NCI-H1694 treated with DMSO at 0.1 percent for 48 hours (cell line): ENCODE measurements around the gene COMP.

Experiments
- DNase-seq: peaks from one replicate; lab custom pipeline; 2025; lab: John Stamatoyannopoulos, UW

Gene COMP

DNA sequence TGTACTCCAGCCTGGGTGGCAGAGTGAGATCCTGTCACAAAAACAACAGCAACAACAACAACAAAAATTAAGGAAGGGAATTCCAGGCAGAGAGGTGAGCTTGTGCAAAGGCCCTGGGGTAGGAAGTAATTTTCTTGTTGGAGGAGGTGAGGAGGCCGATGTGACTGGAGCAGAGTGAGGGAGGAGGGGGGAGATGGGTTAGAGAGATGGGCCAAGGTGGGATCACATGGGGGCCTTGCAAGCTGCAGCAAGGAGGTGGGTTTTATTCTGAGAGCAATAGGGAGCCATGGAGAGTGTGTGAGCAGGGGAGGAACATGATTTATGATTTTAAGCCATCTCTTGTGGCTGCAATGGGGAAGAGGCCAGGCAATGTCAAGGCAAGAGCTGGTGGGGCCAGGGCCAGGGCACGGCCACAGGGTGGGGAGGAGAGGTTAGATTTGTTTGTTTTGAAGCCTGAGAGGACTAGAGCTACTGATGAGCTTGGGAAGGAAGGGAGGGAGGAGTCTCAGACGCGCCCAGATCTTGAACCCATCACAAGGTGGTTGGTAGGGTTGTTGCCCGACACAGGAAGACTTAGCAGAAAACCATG, 12.5 kb upstream of the COMP start:
- no peak for DNase-seq

DNA sequence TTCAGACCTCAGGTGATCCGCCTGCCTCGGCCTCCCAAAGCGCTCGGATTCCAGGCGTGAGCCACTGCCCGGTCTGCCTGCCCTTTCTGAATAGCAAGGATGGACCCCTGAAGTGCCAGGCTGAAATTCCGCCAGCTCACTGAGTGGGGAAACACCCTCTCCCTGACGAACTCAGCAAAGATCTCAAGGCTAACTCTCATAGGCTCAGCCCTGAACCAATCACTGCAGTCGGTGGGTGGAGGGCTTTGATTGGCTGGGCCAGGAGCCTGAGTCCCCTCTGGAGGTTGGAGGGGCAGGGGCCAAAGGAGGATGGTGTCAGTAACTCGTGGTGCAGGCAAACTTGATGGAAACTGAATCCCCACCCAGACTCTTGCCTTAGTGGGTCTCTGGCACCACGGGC, 11.2 kb upstream of the COMP start:
- no peak for DNase-seq

DNA sequence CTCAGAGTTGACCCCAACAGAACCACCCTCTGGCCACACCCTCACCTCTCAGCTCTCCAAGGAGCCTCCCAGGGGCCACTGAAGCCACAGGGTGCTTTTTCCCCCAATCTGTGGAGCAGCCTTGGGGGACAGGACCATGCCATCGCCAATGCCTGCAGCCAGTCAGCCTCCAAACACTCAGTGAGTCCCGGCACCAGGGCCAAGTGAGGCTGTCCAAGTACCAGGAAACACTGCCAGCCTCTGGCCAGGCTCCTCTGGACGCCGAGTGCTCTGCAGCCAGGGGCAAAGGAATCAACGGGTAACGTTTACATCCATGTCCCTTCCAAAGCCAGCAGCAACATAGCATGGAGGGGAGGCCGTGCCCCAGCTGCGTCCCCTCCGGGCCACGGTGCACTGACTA, 9.5 kb upstream of the COMP start:
- no peak for DNase-seq

DNA sequence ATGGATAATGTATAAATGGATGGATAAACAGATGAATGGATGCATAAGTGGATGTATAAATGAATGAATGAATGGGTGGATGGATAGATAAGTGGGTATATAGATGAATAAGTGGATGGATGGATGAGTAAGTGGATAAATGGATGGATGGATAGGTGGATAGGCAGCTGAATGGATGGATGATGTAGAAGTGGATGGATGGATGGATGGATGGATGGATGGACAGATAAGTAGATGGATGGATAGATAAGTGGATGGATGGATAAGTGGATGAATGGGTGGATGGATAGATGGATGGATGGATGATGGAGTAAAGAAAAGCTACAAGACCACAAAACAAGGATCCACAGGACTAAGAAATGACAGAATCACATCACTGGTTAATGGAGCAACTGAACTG, 9.0 kb upstream of the COMP start:
- no peak for DNase-seq

DNA sequence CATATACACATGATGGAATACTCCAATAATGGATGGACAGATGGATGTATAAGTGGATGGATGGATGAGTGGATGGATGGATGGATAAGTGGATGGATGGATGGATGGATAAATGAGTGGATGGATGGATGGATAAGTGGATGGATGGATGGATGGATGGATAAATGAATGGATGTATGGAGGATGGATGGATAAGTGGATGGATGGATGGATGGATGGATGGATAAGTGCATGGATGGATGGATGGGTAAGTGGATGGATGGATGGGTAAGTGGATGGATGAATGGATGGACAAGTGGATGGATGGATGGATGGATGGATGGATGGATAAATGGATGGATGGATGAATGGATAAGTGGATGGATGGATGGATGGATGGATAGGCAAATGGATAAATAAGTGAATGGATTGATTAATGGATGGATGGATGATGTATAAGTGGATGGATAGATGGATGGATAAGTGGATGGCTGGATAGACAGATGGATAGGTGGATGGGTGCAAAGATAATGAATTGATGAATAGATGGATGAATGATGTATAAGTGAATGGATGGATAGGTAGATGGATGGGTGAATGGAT, 8.4 kb upstream of the COMP start:
- DNase-seq = no peak

DNA sequence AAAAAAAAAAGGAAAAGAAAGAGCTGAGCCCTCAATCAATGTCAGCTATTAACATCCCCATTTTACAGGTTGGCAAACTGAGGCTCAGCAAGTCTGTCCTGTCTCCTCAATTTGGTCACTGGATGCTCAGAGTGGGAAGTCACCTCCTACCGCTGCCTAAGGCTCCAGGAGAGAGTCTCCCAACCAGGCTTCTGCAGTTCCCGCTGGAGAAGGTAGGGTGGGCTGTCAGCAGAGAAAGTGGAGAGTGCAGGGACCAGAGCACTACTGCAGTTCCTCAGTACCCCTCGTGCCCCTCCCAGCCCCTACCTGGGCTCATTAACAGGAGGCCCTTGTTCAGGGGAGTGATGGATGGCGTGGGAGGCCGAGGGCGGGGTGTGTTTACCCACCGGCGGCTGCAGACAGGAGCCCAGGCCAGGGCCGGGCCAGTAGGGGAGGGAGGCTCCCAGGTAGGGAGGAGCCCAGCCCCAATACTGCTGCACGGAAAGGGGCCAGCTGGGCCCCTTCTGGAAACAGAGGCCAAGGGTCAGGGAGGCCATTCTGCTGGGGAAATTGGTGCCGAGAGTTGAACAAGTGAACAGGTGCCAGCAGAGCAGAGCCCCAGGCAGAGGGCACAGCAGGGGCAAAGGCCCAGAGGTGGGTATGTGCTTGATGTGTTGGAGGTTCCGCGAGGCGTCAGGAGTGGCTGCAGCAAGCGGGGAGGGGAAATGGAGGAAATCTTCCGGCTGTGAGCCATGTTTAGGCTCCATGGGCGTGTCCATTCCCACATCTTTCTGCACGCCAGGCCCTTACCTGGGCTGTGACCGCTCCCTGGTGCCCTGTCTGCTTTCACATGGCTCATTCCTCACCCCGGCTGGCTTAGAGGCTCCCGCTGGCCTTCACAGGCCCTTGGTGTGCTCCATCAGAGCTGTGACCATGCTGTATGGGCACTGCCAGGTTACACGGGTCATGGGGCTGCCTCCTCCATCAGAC, 7.6 kb upstream of the COMP start:
- no peak for DNase-seq

DNA sequence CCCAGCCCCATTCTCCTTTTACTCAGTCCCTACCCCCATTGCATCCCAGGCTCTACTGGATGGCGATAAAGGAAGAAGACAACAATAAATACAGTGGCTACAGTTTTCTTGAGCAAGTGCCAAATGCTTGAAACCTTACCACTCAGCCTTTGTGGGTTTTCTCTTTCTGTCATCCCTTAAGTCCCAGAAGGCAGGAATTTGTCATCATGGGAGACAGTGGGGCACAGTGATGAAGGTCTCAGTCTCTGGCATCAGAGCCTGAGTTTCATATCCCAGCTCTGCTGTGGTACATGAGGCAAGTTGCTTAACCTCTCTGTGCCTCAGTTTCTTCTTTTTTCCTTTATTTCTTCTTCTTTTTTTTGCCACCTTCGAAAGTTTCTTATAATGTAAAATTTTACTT, 5.1 kb upstream of the COMP start:
- no peak for DNase-seq

DNA sequence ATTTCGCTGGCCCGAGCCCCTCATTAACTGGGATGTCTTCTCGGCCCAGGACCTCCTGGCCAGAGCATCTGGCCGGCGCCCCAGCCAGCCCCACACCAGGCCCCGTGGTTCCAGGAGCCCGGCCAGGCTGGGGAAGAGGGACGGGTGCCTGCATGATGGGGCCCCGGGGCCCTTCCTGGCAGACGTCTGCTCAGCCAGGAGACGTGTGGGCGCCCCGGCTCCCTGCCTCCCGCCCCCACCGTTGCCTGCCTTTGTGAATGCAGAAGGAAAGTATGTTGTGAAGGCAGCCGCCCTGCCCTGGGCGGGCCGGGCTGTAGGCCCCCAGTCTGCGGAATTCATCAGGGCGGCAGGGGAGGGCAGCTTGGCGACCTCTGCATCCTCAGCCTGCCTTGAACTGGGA, 4.4 kb upstream of the COMP start:
- no peak for DNase-seq

DNA sequence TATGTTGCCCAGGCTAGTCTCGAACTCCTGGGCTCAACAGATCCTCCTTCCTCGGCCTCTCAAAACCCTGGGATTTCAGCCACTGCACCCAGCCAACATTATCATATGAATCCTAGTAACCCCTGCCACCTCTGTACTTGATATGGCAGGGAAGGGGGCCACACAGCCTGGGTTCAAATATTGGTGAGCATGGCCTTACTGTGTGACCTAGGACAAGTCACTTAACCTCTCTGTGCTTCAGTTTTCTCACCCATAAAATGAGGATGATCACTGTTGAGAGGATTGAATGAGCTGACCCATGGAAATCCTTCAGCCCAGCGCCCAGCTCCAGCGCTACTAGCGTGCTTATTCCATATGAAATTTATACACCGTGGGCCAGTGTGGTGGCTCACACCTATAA, 3.6 kb upstream of the COMP start:
- DNase-seq = no peak

DNA sequence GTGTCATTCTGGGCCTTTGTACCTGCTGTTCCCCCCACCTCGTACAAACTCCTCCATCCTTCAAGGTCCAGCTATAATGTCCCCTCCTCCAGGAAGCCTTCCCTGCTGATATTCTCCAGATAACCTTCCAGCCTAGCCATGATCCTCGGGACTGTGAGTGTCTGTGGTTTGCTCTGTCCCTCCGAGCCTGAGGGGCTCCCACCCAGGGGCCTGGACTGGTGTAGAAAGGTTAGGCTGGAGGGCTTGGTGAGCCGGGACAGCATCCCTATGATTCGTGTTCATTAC, 2.9 kb upstream of the COMP start:
- DNase-seq = no peak

DNA sequence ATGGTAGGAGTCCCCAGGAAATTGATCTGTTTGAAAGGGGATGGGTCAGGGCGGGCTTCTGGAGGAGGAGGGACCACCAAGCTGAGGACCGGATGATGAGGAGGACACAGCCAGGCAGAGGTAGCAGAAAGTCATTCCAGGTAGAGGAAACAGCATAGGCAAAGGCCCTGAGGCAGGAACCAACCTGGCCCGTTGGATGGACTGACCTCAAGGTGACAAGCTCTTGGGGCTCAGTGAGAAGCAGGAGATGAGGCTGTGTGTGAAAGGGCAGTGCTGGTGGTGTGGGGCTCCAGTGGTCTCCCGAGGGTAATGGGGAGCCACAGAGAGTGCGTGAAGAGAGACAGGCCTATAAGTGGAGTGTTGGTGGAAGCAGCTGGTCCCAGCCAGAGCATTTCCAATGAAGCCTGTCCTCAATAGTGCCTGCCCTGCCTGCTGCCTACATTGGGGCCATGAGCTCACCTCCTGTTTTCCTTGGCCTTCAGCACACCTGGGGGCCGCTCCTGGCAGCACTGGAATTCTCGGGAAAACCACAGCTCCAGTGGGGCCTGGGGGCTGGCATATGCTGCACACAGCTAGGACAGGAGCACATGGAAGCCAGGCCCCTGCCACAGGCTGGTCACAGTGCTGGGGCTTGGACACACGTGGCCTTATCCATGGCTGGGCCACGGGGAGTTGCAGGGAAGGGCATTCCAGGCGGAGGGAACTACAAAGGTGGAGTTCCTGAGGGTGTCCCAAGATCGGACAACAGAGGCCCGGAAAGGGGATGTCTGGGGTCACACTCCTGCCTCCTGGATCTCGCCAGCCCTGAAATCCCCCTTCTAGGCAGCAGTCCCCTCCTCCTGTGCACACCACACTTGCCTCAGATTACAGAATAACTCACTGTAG, 2.3 kb upstream of the COMP start:
- no peak for DNase-seq

DNA sequence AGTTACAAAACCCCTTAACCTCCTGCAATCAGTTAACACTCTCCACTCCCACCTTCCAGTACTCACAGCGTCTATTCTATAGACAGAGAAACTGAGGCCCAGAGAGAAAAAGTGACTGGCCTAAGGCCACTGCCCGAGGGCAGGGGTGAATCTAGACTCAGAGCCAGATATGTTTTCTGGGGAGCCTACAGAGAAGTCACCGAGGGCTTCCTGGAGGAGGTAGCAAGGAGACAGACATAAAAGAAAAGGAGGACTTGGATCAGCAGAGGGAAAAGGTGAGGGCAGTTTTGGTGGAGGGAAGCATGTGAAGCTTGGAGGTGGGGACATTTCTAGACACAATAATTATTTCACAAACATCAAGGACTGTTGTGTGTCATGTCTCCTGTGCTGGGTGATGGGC, 1.6 kb upstream of the COMP start:
- no peak for DNase-seq

DNA sequence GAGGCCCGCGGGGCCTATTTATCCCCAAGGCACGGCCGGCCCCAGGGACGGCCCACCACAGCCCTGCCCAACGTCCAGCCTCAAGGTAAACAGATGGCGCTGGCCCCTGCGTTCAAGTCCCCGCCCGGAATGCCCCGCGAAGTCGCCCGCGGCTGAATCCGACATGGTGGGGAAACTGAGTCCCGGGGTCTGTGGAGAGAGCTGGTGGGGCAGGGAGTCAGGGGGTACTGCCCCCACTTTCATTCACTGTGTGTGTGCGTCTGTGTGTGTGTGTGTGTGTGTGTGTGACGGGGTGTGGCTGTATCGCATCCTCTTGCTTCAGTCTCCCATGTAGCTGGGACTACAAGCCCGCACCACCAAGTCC, 192 bp upstream of the COMP start:
- no peak for DNase-seq

DNA sequence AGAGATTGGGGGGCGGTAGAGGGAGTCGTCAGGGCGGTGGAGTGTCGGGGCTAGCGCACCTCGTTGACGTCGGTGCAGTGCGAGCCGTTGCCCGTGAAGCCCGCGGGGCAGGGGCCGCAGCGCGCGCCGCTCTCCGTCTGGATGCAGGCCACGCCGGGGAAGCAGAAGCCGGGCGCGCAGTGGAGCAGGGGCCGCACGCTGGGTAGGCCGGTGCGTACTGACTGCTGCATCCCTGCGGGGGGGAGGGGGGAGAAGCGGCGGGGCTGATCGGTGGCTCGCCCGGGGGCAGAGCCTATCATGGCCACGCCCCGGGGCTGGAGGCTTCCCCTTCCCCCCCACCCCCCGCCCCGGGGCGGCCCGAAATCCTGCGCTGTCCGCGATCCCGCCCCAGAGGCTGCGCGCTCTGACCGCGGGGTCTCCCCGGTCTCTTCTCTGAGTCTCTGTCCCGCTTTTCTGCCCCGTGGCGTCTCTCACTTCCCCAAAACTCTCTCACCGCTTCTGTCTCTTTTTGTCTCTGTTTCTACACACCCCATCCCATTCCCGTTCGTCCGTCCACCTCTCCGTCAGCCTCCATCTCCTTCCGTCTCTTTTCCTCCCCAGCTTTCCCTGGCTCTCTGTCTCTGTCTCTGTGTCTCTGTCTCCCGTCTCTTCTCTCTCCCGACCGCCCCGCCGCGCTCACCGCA, 1.1 kb downstream of the COMP start:
- DNase-seq = no peak

DNA sequence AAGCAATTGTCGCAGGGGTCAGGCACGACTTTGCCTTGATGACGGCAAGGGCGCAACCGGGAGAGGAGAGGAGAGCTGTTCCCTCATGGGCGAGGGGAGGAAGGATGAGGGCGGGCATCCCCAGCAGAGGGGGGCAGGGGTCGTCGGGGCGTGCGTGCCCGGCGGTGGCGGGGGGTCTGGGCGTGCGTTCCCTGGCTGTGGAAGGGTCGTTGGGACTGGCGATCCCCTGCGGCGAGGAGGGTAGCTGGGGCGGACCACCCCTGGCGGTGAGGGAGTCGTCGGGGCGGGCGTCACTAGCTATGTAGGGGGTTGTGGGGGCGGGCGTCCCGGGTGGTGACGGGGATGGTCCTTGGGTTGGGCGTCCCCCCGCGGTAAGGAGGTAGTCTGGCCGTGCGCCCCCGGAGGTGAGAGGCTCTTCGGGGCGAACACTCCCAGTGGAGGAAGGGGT, 1.7 kb downstream of the COMP start:
- no peak for DNase-seq

DNA sequence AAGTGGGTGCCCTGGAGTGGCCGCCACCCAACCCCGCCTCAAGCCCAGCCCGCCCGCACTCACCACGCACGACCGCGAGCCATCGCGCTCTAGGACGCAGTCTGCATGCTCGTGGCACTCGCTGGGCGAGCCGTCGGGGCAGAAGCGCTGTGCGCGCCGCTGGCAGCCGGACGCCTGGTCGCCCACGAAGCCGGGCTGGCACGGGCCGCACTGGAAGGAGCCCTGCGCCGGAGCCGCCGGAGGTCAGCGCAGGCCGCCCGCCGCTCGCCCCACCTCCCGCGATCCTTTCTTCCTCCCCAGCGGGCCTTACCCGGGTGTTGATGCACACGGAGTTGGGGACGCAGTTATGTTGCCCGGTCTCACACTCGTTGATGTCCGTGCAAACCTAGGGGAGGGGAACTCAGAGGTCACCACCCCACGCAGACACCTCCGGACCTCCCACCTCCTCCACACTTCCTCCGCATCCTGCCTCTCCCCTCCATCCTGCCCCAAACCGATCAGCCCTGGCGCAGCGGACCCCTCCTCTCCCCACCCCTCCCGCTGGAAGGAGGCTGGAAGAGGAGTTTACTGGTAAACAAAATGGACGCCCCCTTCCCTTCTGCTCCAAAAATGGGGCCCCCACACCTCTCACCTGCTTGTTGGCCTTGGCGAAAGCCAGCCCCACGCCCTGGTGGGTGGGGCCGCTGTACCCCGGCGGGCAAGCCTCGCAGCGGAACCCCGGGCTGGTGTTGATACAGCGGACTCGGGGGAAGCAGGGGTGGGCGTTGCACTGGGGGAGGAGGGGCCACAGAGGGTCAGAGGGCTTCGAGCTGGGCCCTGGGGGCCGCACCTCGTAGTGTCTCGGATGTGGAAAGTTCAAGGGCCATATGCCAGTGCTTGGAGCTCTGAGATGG, 2.3 kb downstream of the COMP start:
- no peak for DNase-seq

DNA sequence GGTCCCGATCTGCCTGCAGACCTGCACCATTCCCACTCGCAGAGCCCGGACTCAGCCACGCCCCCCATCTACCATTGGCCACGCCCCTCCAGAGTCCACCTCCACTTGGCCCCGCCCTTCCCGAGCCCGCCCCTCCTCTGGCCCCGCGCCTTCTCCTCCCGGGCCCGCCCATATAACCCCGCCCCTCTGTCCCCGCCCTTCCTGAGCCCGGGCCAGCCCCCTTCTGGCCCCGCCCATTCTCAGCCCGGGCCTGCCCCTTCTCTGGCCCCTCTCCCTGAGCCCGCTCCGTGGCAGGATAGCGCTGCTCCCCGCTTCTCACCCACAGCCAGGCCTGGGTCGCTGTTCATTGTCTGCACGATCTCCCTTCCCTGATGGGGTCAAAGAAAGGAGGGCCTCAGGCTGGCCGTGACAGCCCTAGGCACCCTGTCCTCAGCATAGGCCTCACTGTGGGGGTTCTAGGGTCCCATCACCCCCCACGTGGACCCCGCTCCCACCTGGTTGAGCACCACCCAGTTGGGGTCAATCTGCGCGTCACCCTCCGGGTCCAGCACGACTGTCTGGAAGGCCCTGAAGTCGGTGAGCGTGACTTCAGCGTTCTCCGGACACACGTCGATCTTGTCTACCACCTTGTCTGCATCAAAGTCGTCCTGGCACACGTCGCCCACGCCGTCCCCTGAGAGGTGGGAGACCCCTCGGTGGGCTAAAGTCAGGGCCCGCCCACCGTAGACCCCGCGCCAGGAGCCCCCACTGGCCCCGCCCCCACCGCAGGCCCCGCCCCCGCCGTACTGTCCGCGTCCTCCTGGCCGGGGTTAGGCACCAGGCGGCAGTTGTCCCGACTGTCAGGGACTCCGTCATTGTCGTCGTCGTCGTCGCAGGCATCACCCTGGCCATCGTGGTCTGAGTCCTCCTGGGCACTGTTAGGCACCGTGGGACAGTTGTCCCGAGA, 5.7 kb downstream of the COMP start:
- peak; percentile 22 for DNase-seq

DNA sequence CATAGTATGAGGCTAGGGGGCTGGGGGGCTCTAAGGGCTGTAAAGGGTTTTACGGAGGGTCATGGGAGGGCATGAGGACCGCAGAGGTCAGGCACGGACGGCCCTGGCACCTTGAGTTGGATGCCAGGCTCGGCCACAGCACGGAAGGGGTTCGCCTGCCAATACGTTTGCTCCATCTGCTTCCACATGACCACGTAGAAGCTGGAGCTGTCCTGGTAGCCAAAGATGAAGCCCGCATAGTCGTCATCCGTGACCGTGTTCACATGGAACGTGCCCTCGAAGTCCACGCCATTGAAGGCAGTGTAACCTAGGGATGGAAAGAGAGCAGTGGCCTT, 6.4 kb downstream of the COMP start:
- DNase-seq = no peak

DNA sequence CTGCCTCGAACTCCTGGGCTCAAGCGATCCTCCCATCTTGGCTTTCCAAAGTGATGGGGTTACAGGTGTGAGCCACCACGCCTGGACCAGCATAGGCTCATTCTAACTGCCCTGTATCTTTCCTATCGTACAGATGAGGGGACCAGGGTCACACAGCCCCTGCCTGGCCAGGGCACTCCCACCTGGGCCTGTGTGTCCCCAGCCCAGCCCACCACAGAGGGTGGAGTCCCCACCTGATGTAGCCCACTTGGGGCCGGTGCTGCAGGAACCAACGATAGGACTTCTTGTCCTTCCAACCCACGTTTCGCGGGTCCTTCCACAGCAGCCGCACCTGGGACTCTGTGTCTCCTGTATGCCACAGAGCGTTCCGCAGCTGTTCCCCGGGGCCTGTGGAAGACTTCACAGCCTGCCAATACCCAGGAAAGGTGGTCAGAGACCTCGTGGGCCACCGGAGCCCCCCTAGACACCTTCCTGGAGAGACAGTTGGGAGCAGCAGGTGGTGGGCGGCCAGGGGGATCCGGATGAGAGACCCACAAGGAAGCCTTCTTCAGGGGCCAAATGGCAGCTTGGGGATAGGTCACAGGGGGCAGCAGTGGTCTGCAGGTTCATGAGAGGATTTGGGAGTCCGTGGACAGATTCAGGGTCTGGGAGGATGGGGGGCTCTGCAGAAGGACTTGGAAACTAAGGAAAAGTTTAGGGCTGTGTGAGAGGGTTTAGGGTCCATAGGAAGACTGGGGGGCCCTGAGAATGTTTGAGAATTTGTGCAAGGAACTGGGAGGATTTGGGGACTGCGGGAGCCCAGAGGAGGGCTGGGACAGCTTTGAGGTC, 6.9 kb downstream of the COMP start:
- no peak for DNase-seq
